Subcutaneous adipose tissue (tissue), 4 donors: Measurements from ENCODE around the gene FMN1. TPM values are rescaled to one million over a fixed set of nuclear protein-coding genes. Genes with fewer than 3 reads are reported as not detected.

Experiments used
- total RNA-seq, 4 donors: library from RNA; depleted of rRNA; stranded (reverse); fragments of >200 nt; gene quantifications; one replicate each; pipeline ENCODE4 v1.1.0, GENCODE V29; 2016
- TF ChIP-seq, protein P1 (sequence below): fragments of 450-650 bp; IDR thresholded peaks from one replicate; pipeline ENCODE4 v1.5.1; 2016; ENCODE audit warnings: low read depth, mild to moderate bottlenecking, control low read depth, antibody characterized with exemption, moderate library complexity

The FMN1 gene
- total RNA-seq, 4 donors from 2014 or later, result 15.6 to 76.7 (median 53.9) TPM

- TF ChIP-seq, protein P1, sequence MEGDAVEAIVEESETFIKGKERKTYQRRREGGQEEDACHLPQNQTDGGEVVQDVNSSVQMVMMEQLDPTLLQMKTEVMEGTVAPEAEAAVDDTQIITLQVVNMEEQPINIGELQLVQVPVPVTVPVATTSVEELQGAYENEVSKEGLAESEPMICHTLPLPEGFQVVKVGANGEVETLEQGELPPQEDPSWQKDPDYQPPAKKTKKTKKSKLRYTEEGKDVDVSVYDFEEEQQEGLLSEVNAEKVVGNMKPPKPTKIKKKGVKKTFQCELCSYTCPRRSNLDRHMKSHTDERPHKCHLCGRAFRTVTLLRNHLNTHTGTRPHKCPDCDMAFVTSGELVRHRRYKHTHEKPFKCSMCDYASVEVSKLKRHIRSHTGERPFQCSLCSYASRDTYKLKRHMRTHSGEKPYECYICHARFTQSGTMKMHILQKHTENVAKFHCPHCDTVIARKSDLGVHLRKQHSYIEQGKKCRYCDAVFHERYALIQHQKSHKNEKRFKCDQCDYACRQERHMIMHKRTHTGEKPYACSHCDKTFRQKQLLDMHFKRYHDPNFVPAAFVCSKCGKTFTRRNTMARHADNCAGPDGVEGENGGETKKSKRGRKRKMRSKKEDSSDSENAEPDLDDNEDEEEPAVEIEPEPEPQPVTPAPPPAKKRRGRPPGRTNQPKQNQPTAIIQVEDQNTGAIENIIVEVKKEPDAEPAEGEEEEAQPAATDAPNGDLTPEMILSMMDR, result no peak
Observed at GRCh38 chr15:33132722-33133345, 61.7 kb downstream of the FMN1 start.

DNA sequence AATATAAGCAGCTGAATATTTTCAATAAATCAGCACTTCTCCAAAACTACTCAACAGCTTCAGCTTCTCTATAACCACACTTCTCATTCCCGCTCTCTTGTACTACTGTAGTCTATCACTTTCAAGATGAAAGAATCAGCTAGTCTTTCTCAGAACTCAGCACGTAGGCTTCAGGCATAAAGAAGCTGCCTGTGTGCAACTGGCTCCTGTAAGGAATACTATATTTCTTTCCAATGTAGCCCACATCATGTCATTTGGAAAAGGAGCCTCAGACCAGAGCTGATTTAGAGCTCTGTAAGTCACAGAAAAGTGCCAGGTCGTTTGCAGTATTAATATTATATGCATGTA lies 62.3 kb downstream of the FMN1 start:
- TF ChIP-seq, protein P1, result no peak

DNA sequence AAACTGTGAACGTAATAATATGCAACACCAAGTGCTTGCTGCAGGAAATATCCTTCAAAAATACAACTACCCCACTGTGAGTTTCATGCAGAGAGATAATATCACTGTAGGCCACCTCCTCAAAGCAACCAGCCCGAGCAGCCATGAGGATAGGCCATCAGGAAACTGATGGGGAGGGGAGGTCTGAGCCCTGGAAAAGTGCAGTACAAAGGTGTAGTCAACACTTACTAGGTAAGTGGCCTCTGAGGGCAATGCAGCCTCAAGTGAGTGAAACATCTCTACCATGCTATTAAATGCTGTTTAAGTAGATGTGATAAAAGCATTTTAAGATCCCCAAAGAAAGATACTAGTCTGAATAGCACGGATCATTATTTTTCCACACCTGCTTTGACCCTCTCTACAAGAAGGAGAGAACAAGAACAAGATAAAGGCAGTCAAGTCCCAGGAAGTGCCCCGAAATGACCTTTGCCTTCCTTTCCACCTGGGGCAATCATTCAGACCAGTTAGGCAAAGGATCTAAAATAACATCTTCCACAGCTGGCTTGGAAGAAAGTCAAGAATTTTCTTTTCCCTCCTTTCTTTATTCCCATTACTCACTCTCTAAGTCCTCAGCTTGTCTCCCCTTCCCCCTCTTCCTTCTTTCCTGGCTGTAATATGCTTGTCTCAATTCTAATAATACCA lies 62.8 kb downstream of the FMN1 start:
- TF ChIP-seq, protein P1, result no peak

DNA sequence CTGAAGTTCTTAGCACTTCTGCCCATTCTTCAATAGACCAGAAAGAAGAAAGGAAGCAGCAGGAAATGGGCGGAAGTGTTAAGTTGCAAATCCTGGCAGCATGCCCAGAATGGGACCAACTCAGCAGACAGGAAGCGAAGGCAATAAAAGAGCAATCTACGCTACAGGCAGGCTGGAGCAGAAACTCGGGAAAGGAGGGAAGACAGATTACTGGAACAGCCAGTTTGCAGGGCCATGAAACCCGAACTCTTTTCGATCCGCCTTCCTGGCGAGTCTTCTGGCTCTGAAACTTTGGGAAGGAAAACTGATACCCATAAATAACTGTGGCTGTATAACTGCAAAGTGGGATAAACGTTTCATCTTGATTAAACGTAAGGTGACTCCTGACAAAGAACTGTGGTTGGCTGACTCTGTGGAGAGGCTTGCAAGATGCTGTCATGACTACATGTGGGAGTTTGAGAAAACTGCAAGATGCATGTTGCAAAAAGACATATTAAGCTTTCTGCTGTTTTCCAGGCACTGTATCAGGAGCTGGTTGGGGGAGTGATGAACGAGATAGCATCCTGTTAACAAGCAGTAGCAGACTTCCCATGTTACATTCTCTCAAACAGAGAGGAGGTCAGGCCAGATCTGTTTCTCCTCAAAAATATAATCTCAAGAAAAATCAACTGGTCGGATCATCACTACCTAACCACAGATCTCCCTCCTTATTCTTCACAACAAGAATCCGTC lies 67.8 kb downstream of the FMN1 start:
- TF ChIP-seq, protein P1, result no peak

DNA sequence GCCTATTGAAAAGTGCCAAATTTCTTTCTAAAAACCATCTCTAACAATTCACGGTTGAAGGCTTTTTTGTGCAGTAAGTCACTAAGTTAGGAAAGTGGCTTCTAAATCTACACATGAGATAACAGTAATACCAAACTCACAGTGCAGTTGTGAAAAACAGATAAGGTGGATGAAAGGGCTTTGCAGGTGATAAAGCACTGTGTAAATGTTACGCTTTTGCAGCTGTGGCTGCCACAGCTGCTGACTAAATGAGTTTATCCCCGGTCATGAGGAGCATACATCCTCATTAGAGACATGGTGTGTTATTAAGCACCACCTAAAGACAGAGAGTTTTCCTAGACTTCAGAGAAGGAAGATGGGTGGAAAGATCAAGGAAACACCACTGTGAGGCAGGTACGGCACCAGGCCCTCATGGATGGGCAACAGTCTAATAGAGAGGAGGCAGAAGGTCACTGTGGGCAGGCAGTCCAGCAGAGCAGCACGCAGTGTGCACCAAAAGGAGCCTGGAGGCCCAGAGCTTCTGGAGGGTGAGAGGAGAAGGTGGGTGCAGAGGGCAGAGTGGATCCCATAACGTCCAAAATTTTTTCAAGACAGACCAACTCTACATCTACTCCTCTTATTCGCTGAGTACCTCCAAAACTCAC lies 68.5 kb downstream of the FMN1 start:
- TF ChIP-seq, protein P1, result no peak

- TF ChIP-seq, protein P1, result no peak
Observed at GRCh38 chr15:33124811-33125210, 69.7 kb downstream of the FMN1 start.

DNA sequence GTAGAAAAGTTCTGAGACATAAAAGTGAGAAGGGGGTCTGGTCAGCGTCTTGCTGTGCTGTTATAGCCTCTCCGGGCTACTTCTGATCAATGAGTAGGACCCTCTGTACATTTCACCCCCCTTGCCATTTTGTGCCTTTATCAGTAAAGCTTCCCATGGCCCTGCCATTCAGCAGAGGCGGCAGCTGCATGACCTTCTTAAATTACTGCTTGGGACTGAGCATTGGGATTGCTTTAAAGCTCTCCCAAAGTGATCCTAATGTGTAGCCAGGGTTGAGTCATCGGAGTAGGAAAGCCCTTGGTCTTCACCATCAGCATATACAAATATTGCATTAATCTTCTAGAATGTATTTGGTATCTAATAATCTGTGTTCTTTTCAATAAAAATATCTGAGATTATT lies 70.2 kb downstream of the FMN1 start:
- TF ChIP-seq, protein P1, result no peak
